ENCODE data around the gene PEMT.

PEMT gene

DNA sequence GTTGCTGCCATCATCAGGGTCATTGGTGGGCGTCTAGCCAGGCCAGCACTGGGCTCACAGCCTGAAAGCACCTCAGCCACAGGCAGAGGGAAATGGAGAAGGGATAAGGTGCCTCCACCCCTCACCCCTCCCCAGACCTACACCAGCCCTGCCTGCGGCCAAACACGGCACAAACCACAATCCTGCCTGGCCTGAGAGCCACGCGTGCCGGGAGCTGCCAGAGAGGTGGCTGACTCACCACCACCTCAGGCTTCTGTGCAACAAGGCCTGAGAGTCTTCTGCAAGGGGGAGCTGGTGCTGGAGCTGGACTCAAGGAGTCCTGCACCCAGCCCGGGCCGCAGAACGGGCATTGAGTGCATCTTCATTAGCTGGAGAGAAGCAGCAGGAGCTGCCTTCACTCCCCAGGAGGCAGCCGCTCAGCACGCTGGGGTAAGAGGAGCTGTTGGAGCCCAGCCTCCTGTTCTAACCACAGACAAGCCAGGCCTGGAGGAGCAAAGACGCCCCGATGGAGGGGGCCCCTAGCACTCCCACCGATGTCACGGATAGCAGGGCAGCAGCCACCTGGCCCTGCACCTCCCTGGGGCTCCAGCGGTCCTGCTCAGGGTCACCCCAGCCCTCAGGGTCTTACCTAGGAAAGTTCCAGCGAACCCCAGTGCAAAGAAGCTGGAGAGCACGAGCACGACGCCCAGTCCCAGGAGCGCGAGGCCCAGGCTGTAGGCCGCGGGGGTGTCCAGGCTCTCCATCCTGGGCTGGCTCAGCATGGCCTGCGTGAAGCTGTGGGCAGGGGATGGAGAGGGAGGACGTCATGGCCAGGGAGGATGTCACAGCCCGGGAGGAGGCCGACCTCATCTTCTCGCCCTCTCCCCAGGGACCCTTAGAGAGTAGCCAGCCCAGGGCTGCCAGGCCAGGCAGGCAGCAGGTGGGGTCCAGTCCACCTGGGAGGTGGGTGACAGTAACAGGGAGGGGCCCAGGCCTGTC, 79.3 kb downstream of the PEMT start:
- DNase-seq: no peak

DNA sequence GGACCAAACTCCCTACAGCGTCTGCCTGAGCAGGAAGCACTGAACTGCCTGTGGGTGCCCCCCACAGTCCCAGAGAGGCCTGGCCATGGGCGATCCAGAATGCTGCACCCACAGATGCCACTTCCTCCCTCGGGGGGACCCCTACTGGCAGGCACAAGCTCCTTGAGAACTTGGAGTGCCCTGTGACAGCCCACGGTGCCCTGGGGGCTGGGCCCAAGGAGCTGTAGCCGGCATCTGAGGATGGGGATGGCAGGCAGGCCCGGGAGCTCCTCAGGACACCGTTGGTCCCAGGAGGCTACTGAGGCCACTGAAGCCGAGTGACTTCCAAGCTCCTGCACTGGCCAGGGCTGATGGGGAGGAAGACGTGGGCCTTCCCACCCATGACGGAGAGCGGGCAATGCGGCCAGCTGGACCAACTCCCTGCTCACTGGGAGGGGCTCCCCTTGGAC, 80.2 kb downstream of the PEMT start:
- no peak for DNase-seq

DNA sequence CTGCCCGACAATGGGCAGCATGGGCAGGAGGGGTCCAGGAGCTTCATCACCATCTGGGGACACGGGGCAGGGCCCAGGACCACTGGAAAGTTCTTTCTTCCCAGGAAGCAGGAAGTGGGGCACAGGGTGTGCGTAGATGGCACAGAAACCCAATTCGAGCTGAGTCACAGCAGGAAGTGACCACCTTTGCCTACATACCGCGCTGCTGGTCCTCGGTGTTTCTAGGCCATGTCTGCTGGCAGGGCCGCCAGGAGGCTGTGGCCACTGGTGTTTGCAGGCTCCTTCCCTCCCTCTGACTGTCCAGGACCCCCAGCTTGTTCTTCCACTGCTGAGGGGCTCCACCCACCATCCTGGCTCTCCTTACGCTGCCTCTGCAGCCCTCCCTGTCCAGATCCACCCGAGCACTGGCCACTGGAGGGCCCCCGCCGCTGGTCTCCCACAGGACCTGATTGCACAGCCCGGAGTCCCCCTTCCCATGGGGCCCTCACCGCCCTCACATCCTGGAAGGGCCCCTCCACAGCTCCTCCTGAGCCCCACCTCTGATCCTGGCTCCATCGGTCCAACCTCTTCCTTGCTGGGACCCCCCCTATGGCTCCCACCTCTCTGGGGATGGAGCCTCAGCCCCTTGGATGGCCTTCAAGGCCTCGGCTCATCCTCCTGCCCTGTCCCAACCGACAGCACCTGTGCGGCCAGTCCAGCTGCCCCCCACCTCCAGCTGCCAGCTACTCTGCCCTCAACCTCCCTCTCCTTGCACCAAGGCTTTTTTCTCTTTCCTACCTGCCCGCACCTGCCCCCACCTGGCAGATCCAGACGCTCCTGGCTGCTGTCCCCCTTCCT, 80.8 kb downstream of the PEMT start:
- no peak for DNase-seq

DNA sequence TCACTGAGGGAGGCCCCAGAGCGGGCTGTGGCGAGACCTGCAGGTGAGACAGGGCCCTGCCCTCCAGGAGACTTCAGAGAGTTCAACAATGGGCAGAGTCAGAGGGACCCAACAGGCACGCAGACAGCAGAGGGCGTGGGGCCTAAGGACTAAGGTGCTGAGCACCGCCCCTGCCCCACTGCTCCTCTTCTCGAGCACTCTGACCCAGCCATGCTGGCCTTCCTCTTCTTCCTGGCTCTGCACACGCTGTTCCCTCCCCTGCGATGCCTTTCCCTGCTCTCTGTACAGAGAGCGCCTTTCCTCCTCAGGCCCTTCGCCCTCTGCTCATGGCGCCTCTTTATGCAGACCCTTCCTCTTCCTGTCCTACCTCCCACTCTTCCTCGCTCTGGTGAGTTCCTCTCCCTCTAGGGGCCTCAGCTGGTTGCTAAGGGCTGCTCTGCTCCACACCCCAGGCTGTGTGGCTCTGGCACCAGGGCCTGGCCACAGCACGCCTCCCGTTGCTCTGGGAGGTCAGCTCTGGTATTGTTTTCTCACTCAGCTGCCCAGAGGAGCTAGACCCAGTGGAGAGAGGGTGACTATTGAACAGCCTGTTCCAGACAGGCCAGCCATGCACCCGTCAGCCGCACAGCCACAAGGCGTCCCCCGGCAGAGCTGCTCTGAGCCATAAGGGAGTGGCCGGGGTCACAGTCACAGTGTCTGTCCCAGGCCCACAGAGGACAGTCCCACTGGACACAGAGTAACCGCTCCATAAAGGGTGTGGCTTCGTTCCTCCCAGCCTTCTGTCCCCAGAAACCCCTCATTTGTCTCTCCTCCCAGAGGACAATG, 81.7 kb downstream of the PEMT start:
- no peak for DNase-seq

DNA sequence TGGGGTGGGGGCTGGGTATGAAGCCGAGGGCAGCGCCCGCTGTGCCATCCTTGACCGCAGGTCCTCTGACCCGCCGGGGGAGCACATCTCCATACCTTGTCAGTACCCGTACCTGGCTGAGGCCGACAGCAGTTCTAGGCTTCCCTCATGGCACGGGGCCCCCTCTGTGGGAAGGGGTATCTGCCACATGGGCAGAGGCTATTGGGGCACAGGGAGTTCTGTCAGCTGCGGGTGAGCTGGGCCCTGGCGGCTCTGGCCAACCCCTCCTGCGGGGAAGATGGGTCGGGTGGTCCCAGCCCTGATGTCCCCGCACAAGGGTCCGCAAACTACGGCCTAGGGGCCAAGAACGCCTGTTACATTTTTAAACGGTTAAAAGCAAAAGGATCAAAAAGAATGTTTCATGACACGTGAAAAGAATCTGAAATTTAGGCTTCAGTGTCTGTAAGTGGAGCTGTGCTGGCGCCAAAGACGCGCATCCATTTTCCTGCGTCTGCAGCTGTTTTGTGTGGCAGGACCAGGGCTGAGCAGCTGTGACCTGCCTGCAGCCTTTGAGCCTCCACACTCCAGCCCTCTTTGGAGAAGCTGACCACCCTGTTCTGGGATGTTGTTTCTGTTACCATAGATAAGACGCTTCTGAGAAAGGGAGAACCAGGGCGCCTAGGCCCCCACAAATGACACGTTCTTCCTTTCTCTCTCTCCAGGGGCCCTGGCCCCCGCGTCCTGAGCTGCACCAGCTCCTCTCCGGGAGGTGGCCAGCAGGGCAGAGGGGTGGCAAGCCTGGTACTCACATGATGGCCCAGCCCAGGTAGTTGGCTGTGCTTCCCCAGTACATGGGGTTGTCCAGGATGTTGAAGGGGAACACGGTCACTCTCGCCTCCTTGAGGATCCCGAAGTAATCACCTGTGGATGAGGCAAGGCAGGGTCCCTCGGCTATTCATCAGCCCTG, 82.6 kb downstream of the PEMT start:
- no peak for DNase-seq

DNA sequence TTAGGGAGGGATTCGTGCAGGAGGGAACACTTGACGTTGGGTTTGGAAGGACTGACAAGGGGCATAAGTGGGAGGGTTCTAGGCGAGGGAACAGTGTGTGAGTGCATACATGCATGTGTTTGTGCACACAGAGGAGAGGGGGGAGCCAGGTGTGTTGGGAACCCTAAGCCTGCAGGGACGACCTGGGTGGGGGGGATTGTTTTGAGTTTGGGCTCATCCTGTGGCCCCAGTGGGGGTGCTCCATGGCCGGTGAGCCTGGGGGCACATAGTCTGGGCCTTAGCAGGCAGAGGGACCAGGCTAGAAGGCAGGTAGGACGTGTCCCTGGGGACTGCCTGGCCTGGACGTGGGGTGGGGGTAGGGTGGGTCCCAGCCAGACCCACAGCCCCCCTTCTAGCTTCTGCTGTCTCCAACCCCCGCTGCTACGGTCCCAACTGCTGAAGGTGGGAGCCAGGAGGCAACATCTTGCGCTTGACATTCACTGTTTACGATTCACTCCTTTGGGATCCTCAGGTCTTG, 83.4 kb downstream of the PEMT start:
- no peak for DNase-seq

DNA sequence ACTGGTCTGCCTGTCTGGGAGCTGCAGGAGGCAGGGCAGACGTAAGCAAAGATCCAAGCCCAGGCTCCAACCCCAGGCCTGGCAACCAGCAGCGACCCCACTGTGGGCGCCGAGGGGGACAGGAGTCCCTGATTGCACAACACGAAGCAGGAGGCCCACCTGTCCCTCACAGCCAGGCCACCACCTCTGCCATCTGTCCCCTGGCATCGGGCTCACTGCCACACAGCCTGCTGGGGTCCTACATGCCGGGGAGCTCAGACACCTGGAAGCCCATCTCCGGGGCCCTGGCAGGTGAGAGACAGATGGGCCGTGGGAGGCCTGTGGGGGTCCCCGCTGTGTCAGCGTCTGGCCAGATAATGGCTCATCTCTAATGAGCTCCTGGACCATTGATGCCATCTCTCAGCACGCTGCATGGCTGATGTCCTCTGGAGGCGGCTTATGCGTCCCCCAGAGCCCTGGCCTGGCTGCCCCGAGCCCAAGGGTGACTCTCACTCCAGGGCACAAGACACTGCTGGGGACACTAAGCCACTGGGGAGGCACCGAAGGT, 84.0 kb downstream of the PEMT start:
- no peak for DNase-seq

DNA sequence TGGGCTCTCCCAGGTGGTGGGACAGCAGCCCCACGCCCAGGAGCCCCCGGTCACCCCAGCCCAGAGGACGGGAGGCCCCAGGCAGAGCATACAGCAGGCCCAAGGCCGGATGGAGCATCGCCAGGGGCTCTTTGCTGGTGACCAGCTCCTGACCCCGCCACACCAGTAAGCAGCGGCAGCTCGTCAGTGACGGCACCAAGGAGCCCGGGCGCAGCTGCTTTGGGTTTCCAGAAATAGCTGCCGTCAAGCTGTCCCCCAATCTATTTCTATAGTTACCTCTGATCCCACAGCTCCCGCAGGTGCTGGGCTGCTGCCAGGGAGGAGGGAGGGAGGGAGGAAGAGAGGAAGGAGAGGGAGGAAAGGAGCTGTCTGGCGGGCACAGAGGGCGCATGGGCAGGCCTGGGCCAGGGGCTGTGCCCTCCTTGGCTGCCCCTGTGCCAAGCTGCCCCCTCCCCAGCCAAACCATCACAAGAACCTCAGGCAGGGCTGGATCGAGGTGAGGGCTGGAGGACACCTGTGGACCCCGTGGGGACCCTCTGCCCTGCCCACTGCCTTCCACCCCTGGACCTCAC, 84.5 kb downstream of the PEMT start:
- no peak for DNase-seq

DNA sequence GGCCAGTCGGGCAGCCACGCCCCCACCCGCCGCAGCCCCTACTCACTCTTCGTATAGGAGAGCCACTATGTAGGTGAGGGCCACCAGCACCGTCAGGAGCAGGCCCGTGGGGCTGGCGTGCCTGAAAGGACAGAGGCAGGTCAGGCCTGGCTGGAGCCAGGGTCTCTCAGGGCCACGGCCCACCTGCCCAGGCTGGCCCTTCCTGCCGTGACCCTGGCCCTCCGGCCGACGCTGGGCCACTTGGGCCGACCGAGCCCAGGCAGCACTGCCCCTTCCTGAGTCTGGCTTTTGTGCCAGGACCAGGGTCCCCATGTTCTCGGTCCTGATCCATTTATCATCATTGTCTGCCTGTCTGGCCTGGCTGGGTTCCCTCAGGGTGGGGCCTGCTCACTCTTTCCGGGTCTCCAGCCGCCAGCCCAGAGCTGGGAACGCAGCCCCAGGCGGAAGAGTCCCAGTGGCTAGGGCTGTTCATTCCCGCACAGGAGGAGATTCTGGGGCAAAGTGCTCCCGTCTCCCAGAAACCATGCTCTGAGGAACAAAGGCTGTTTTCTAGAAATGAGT, 85.2 kb downstream of the PEMT start:
- DNase-seq: no peak

DNA sequence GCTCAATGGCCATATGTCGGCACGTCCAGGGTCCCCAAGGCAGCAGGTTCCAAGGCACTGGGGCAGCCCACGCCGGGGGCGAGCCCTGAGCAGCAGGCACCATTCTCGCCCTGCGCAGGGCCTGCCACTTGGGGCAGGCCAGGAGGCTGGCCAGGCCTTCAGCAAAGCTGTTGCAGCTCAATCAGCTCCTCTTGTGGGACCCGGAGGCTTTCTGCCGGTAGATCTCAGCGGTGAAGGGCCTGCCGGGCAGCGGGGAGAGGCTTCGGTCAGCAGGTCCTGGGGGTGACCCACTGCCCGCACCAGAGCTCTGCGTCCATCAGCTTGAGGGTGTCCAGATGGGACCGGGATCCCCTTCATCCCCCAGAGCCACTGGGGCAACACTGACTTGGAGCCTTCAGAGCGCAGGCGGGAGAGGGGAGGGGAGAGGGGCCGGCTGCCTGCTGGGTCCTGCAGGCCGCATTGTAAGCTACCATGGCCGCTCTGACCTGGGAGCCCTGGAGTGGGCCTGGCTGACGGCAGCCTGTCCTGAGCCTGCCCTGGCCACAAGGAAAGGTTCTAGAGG, 85.8 kb downstream of the PEMT start:
- no peak for DNase-seq

DNA sequence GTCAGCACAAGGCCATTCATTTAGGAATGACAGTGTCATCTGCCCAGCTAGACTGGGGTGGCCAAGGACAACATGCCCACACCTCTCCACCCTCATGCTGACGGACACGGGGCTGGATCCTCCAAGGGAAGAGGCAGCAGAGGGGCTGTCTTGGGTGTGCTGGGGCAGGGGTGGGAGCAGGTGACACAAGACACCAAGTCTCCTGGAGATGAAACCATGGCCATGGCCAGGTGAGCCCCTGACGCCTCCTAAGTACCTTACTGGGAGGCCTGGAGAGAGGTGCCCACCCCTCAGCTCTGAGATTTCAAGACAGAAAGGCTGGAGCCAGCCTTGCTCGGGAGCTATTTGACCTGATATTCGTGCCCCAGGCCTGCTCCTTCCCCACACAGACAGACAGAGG, 86.4 kb downstream of the PEMT start:
- no peak for DNase-seq

DNA sequence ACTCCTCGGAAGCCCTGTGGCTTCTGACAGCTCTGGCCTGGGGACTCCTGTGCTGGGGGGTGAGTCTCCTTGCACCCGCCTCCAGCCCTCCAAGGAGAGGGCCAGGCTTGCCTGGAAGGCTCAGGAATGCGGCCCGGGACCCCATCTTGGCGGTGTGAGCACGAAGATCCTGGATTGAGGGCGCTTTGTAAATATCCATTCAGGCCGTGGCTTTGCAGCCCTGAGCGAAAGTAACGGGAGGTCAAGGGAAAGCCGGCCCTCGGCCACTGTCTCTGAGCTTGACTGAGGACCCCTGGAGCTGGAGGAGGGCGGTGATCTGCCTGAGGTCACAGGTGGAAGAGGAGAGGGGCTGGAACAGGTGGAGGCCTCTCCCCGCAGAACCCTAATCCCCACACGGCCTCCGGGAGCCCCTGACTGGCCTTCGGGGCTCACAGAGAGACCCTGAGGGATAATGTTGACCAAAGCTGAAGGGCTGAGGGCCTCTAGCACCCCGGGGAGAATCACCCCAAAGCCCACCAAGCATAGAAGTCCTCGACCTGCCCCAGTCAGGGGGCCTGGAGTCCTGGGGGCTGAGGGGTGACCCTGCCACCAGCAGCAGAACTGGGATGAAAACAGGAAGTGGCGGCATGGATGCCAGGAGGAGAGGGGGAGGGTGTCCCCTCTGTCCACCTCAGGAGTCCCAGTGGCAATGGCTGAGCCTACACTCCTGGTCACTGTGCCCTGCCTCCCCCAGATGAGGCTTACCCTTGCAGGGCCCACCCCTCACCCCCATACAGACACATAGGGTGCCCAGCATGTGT, 87.0 kb downstream of the PEMT start:
- DNase-seq: no peak

DNA sequence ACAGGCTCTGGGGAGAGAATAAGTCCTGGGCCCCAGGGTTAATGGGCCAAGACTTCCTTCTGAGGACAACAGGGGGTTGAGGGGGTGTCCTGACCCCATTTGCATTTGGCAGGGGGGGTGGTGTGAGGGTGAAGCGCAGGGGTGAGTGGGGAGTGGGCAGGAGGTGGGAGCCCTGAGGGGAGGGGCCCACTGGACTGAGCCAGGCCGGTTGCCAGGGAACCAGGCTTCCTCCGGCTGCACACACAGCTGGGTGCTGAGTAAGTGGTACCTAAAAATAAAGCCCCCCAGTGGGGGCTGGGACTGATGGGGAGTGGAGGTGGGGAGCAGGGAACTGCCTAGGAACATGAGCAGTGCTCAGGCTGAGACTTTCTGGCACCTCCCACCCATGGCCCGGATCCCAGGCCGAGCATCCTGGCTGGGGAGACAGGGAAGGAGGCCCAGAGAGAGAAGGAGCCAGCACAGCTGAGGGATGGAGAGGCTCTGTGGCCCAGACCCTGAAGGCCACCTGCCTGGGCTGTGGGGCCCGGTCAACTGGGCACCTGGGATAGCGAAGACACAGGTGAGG, 87.9 kb downstream of the PEMT start:
- no peak for DNase-seq

DNA sequence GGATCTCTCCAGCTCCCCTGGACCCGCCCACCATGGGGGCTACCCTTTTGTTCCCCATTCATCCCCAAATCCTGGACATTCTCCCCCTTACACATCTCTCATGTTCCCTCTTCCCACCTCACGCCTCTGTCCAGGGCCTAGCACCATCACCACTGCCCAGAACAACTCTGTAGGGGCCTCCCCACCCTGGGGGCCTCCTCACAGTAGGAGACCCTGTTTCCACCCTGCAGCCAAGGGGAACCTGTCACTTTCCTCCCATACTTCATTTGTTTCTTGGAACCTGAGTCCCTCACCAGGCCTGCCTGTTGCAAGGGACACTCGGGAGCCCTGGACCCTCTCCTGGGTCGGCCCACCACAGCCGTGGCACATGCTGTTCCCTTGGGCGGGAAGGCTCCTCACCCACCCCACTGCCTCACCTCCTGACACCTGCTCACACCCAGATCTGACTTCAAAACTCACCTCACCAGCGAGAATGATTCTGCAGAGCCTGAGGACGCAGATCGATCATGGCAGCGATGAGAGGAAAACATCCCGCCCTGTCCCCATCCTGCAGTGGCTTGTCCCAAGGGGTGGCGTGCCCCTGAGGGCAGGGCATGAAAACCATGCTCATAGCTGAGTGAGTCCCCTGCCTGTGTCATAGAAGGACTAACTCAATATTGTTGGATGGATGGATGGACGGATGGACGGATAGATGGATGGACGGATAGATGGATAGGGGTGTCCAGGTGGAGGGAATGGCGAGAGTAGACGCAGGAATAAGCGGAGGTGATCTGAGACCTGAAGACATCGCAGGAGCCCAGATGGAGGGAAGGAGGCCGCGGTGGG, 88.6 kb downstream of the PEMT start:
- no peak for DNase-seq

DNA sequence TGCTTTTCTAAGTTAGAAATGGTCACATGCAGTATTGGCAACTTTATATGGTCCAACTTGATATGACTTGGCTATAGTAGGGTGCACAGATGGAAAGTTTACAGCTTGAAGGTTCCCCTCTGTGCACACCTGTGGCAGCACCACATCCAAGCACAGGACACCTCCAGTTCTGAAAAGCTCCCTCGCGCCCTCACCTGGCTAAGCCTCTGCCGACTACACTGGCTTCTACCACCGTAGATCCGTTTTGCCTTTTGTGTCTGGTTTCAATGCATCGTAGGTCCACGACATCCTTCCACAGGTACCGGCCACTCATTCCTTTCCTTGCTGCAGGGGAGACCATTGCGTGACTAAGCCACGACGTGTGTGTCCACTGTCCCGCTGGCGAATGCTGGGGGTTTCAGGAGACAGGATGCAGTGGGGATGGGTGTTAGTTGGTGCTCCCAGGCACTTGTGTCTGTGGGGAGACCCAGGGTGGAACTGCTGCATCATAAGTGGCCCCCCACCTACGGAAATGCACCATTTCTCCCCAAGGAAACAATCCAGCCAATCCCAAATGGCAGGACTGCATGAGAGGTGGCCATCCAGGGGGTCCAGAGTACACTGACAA, 90.4 kb downstream of the PEMT start:
- DNase-seq: no peak

DNA sequence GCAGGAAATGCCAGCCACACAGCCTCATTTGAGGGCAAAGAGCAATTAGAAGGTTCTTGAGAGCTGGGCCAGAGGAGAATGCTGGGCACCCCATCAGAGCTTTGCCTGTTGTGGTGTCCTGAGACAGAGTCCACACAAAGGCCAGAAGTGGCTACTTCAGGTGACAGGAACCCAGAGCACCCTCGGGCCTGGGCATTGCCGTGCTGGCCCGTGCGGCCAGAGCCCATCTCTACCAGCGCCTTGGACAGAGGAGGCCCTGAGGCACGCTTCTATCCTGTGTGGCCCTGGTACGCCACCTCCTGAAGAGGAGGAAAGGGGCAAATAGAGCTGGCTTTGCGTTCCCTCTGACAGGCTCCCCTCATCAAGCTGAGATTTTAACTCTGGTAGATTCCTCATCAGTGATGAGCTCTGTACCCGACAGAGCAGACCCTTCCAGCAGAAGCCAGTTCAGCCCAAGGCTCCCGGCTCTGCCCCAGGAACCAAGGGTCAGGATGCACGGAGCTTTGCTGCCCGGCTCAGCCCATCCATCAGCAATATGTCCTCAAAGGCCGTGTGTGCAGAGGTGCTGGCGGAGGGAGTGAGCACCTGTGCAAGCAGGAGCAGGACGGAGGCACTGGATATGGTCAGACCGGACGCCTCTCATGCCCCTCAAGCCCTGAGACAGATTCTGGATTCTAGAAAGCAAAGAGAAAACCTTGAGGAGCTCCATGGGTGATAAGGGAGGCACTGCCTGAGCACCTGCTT, 91.9 kb downstream of the PEMT start:
- DNase-seq: no peak

Measured in activated CD4-positive, alpha-beta T cell treated with anti-CD3 and anti-CD28 coated beads, Interleukin-2, amount 50 U/mL, for 16 hours (primary cell).